H1 (cell line): ENCODE results near the gene STAP2. TPM values are rescaled to one million over a fixed set of nuclear protein-coding genes. Genes with fewer than 3 reads are reported as not detected.

ENCODE experiments used
- HDAC2 ChIP-seq, 2 experiments: fragments of 300-600 bp in 1 of 2; sonication (generic) in 1 of 2; IDR thresholded peaks; 2 replicates each; pipeline ENCODE4 v1.6.1; 2011 to 2012; ENCODE audit warnings: low read depth in 2 of 2, low read length in 2 of 2, mild to moderate bottlenecking in 2 of 2, moderate library complexity in 2 of 2, borderline replicate concordance in 1 of 2, inconsistent platforms in 1 of 2
- polyA plus RNA-seq, 7 experiments: library from polyadenylated mRNA; depleted of rRNA in 3 of 7; stranded (reverse) in 5 of 7; unstranded in 2 of 7; fragments of >200 nt in 5 of 7; fragments of 200-250 nt in 2 of 7; gene quantifications; 1 replicate in 5 of 7; 2 replicates in 1 of 7; 4 replicates in 1 of 7; pipeline versions ENCODE4 v1.2.1 to v1.2.3, GENCODE V29; 2011 to 2013; ENCODE audit warnings: missing spikeins in 2 of 7, mixed read lengths in 2 of 7
- total RNA-seq: library from RNA; stranded (reverse); fragmentation: NEBNext Ultra II Directional; extraction: Animal tissue kit (Norgen Biotek cat#: 25700); gene quantifications from 2 replicates; pipeline ENCODE4 v1.2.1, GENCODE V29; 2021

The STAP2 gene
- total and polyA plus RNA-seq, 2 of the 8 experiments (the other 6 are each of a cell fraction or from before 2014, with no cell fraction given): 15.3 to 37.3 TPM

DNA sequence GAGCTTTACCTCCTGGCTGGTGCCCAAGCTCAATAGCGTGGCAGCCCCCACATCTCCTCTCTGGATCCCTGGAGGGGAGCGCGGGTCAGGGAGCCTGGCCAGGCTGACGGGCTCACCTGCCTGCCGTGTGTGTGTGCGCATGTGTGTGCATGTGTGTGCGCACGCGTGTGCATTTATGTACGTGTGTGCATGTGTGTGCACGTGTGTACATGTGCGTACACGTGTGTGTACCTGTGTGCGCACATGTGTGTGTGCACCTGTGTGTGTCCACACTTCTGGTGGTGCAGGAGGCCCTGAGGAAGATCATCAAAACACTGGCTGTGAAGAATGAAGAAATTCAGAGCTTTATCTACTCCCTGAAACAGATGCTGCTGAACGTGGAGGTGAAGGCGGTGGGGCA is 33.0 kb downstream of the STAP2 start (continued):
- no peak for TF ChIP-seq HDAC2 (IDR thresholded peaks at IDR 0.05; ENCODE audit: borderline replicate concordance in 1 of 2, low read depth in 2 of 2, low read length in 2 of 2)
- TF ChIP-seq, all 59 proteins: peak for 0
